ENCODE measurements around the gene LARGE1.

The LARGE1 gene

GRCh38 chr22:33561149-33561807 is 359.0 kb downstream of the LARGE1 start:
- TF ChIP-seq, protein P1, sequence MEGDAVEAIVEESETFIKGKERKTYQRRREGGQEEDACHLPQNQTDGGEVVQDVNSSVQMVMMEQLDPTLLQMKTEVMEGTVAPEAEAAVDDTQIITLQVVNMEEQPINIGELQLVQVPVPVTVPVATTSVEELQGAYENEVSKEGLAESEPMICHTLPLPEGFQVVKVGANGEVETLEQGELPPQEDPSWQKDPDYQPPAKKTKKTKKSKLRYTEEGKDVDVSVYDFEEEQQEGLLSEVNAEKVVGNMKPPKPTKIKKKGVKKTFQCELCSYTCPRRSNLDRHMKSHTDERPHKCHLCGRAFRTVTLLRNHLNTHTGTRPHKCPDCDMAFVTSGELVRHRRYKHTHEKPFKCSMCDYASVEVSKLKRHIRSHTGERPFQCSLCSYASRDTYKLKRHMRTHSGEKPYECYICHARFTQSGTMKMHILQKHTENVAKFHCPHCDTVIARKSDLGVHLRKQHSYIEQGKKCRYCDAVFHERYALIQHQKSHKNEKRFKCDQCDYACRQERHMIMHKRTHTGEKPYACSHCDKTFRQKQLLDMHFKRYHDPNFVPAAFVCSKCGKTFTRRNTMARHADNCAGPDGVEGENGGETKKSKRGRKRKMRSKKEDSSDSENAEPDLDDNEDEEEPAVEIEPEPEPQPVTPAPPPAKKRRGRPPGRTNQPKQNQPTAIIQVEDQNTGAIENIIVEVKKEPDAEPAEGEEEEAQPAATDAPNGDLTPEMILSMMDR (IDR thresholded peaks at IDR 0.05; ENCODE audit: low read depth, low read length) = no peak
- no peak for DNase-seq (ENCODE audit: low read depth, low spot score)
- in situ Hi-C loops (cut with HindIII; ENCODE audit: low sequenced_read_pairs) = no loop called here
- H3K4me3 ChIP-seq (ENCODE audit: low read depth, low read length) = no peak overlapping the region

GRCh38 chr22:33557836-33558235 is 362.4 kb downstream of the LARGE1 start:
- no peak for DNase-seq (ENCODE audit: low read depth, low spot score)
- TF ChIP-seq, protein P1 (IDR thresholded peaks at IDR 0.05; ENCODE audit: low read depth, low read length) = no peak
- in situ Hi-C loops (cut with HindIII; ENCODE audit: low sequenced_read_pairs) = no loop called here

DNA sequence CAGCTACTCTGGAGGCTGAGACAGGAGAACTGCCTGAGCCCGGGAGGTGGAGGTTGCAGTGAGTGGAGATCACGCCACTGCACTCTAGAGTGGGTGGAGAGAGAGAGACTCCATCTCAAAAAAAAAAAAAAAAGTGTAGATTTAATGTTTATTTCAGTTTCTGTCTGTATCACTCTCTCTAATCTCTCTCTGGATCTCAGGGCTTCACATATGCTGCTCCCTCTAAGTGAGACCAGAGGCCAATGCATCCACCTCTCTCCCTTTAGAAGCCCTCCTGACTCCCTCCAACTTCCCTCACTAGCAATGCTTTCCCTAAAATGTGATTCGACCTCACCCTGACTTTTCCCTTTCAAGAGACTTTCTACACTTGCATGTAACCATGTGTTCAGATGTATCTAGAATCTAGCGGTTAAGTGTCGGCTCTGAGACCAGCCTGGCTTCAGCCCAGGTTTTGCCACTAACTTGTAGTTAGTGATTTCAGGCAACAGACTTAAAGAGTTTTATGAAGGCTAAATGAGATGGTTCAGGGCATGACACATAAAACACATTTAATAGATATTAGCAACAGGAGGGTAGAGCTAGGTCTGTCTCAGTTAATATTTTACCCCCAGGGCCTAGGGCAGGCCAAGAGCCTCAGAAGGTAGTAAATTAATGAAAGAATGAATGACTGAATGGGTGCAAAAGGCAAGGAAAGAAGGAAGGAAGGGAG is 364.3 kb downstream of the LARGE1 start:
- in situ Hi-C loops (cut with HindIII; ENCODE audit: low sequenced_read_pairs) = no loop called here

More at GRCh38 chr22:33557836-33558235, 362.4 kb downstream of the LARGE1 start:
- H3K4me3 ChIP-seq (ENCODE audit: low read depth, low read length) = no peak overlapping the region

DNA sequence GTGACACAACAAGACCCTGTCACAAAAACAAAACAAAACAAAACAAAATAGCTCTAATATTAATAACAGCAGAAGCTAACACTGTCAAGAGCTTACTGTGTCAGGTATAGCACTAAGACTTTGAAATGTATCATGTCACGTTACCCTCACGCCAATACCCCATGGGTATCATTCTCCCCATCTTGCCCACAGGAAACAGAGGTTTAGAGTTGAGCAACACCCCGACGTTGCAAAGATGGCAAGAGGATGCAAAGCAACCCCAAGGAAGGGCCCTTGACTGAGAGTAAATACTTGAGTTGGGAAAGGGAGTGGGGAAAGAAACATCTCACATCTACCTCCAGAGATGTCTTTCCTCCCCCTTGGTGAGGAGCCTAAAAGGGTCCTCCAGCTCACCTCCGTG is 366.8 kb downstream of the LARGE1 start:
- in situ Hi-C loops (cut with HindIII; ENCODE audit: low sequenced_read_pairs) = no loop called here
- no peak for DNase-seq (ENCODE audit: low read depth, low spot score)
- no peak overlapping the region for H3K4me3 ChIP-seq (ENCODE audit: low read depth, low read length)
- TF ChIP-seq, protein P1 (IDR thresholded peaks at IDR 0.05; ENCODE audit: low read depth, low read length) = no peak

More for the DNA sequence above, 364.3 kb downstream of the LARGE1 start:
- DNase-seq (ENCODE audit: low read depth, low spot score) = no peak
- H3K4me3 ChIP-seq (ENCODE audit: low read depth, low read length) = no peak overlapping the region
- TF ChIP-seq, protein P1 (IDR thresholded peaks at IDR 0.05; ENCODE audit: low read depth, low read length) = no peak

DNA sequence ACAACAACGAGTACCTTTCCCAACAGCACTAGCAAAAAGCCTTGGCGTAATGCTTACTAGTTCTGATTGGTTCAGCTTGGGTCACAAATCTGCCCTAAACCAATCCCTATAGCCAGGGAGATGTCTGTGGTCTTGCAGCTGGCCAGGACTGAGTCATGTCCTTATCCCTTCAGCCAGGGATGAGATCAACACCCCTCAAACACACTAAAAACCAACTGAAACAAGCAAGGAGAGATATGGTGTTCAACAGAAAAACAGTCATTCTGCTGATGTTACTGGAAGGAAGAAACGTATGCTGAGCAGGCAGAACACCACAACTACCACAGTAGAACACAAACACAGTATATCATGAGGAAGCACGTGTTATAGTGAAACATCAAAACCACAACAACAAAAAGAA is 375.6 kb downstream of the LARGE1 start:
- in situ Hi-C loops (cut with HindIII; ENCODE audit: low sequenced_read_pairs) = no loop called here
- no peak for DNase-seq (ENCODE audit: low read depth, low spot score)
- TF ChIP-seq, protein P1 (IDR thresholded peaks at IDR 0.05; ENCODE audit: low read depth, low read length) = no peak

DNA sequence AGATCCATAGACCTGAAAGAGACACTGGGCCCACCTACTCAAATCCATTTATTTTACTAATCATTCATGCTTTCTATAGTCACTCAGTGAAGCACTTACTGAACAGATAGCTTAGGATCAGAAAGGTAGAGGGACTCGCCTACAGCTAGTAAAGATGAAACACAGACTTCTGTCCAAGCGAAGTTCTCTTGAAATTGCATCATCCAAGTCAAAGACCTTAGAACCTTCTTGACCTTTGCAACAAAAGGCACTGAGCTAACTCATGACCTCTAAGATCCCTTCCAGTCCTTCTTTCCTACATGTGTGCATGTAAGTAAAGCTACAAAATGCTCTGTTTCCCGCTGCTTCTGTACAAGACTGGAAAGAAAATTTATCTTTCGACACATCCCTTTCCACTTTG is 377.6 kb downstream of the LARGE1 start:
- TF ChIP-seq, protein P1 (IDR thresholded peaks at IDR 0.05; ENCODE audit: low read depth, low read length) = no peak
- in situ Hi-C loops (cut with HindIII; ENCODE audit: low sequenced_read_pairs) = no loop called here
- no peak overlapping the region for H3K4me3 ChIP-seq (ENCODE audit: low read depth, low read length)
- DNase-seq (ENCODE audit: low read depth, low spot score) = no peak

More for the DNA sequence above, 375.6 kb downstream of the LARGE1 start:
- H3K4me3 ChIP-seq (ENCODE audit: low read depth, low read length) = no peak overlapping the region

Measured in astrocyte of the spinal cord (primary cell).